HEK293T (cell line): ENCODE measurements around the gene RANBP3.
A peak's percentile ranks its signal among the peaks of the same experiment; 100 is the strongest.

ENCODE experiments used
- CTCF ChIA-PET: fragments of 350-600 bp; formaldehyde crosslinking; extraction: SDS; loops from one replicate; lab custom pipeline; 2021; ENCODE audit warnings: antibody characterized with exemption, inconsistent platforms; lab: Yijun Ruan, JAX
- POLR2A ChIA-PET: fragments of 350-600 bp; formaldehyde crosslinking; extraction: SDS; loops from one replicate; lab custom pipeline; 2020; ENCODE audit warnings: antibody characterized with exemption, inconsistent platforms; lab: Yijun Ruan, JAX
- DNase-seq: peaks from one replicate; pipeline ENCODE4 v3.0.0; 2012; ENCODE audit warnings: mixed read lengths; ENCODE audit errors: extremely low spot score
- ARNT ChIP-seq: fragments of 450-650 bp; IDR thresholded peaks from 2 replicates; pipeline ENCODE4 v1.6.1; 2017; ENCODE audit warnings: mild to moderate bottlenecking
- BHLHE40 ChIP-seq: fragments of 450-650 bp; IDR thresholded peaks from 2 replicates; pipeline ENCODE4 v1.6.1; 2016; ENCODE audit warnings: mild to moderate bottlenecking, moderate library complexity, borderline replicate concordance
- CTBP1 ChIP-seq: fragments of 450-650 bp; IDR thresholded peaks from 2 replicates; pipeline ENCODE4 v1.6.1; 2016; ENCODE audit warnings: borderline replicate concordance
- ELF4 ChIP-seq: fragments of 450-650 bp; IDR thresholded peaks from 2 replicates; pipeline ENCODE4 v1.6.1; 2017; ENCODE audit warnings: antibody characterized with exemption
- FOXA1 ChIP-seq: fragments of 450-650 bp; IDR thresholded peaks from 2 replicates; pipeline ENCODE4 v1.6.1; 2016; ENCODE audit warnings: mild to moderate bottlenecking
- FOXK2 ChIP-seq: fragments of 450-650 bp; IDR thresholded peaks from 2 replicates; pipeline ENCODE4 v1.6.1; 2016; ENCODE audit warnings: mild to moderate bottlenecking
- FOXM1 ChIP-seq: fragments of 450-650 bp; IDR thresholded peaks from 2 replicates; pipeline ENCODE4 v1.6.1; 2017; ENCODE audit warnings: mild to moderate bottlenecking, borderline replicate concordance
- HDGF ChIP-seq: fragments of 450-650 bp; IDR thresholded peaks from 2 replicates; pipeline ENCODE4 v1.6.1; 2017; ENCODE audit warnings: antibody characterized with exemption, borderline replicate concordance
- L3MBTL2 ChIP-seq: fragments of 450-650 bp; conservative IDR thresholded peaks from 2 replicates; pipeline ENCODE4 v1.6.1; 2016; ENCODE audit warnings: mild to moderate bottlenecking
- LEF1 ChIP-seq: fragments of 450-650 bp; IDR thresholded peaks from 2 replicates; pipeline ENCODE4 v1.6.1; 2017; ENCODE audit warnings: mild to moderate bottlenecking, borderline replicate concordance
- NFRKB ChIP-seq: fragments of 450-650 bp; IDR thresholded peaks from 2 replicates; pipeline ENCODE4 v1.6.1; 2016; ENCODE audit warnings: mild to moderate bottlenecking, moderate library complexity
- SP1 ChIP-seq: fragments of 450-650 bp; IDR thresholded peaks from 2 replicates; pipeline ENCODE4 v1.6.1; 2017
- SUZ12 ChIP-seq: fragments of 450-650 bp; IDR thresholded peaks from 2 replicates; pipeline ENCODE4 v1.6.1; 2016; ENCODE audit warnings: mild to moderate bottlenecking
- TARDBP ChIP-seq: fragments of 450-650 bp; IDR thresholded peaks from 2 replicates; pipeline ENCODE4 v1.6.1; 2016
- ZNF384 ChIP-seq: fragments of 450-650 bp; IDR thresholded peaks from 2 replicates; pipeline ENCODE4 v1.6.1; 2016
- TF ChIP-seq, protein P1 (sequence below): fragments of 450-650 bp; IDR thresholded peaks from 2 replicates; pipeline ENCODE4 v1.6.1; 2016

Gene RANBP3

DNA sequence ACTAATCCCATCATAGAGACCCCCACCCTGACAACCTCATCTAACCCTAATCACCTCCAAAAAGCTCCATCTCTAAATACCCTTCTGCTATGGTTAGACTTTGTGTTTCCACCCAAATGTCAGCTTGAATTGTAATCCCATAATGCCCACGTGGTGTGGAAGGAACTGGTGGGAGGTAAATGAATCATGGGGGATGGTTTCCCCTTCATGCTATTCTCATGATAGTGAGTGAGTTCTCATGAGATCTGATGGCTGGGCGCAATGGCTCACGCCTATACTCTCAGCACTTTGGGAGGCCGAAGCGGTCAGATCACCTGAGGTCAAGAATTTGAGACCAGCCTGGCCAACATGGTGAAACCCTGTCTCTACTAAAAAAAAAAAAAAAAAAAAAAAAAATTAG is 70.7 kb downstream of the RANBP3 start:
- TF ChIP-seq SUZ12 (no peak), BHLHE40 (no peak), CTBP1 (no peak), SP1 (no peak), ZNF384 (no peak), LEF1 (no peak), L3MBTL2 (no peak), FOXM1 (no peak), HDGF (no peak), TARDBP (no peak)
- TF ChIP-seq, protein P1, sequence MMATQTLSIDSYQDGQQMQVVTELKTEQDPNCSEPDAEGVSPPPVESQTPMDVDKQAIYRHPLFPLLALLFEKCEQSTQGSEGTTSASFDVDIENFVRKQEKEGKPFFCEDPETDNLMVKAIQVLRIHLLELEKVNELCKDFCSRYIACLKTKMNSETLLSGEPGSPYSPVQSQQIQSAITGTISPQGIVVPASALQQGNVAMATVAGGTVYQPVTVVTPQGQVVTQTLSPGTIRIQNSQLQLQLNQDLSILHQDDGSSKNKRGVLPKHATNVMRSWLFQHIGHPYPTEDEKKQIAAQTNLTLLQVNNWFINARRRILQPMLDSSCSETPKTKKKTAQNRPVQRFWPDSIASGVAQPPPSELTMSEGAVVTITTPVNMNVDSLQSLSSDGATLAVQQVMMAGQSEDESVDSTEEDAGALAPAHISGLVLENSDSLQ: no peak
- ChIA-PET CTCF (no interaction called here), POLR2A (no interaction called here)
- no peak for DNase-seq

GRCh38 chr19:5905114-5905778 is 72.7 kb downstream of the RANBP3 start:
- DNase-seq: no peak
- CTCF ChIA-PET: interaction anchor here (0.7 kb wide), 1 partner anchor 158 kb away, joined by 3 read pairs; no protein-coding TSS in a partner anchor
- POLR2A ChIA-PET: interaction anchor here (1.2 kb wide), 1 partner anchor 15 kb away, joined by 3 read pairs; no protein-coding TSS in a partner anchor
- TF ChIP-seq NFRKB (no peak), FOXM1 (no peak), ELF4 (no peak), ZNF384 (no peak)

- DNase-seq: peak; percentile 96
- ChIA-PET POLR2A (interaction anchor here (0.6 to 2.9 kb wide), 17 partner anchors 14 to 218 kb away, joined by 3 to 32 read pairs (median 4); partner anchors contain the start of genes CATSPERD, DUS3L, LONP1 and NRTN), CTCF (interaction anchor here (0.6 to 1.8 kb wide), 4 partner anchors 13 to 118 kb away, joined by 3 to 8 read pairs (median 4); no protein-coding TSS in a partner anchor)
- no peak for TF ChIP-seq ELF4
- TF ChIP-seq, protein P1: peak; percentile 80
These were observed 73.4 kb downstream of the RANBP3 start, which contains the start of gene VMAC for GRCh38 chr19:5904352-5905113. TSS of gene VMAC (plus strand) at chr19:5904872. CDS start at chr19:5904891, 19 bp downstream.

GRCh38 chr19:5903624-5904351 is 74.2 kb downstream of the RANBP3 start, which contains the start of gene NDUFA11:
TSS of gene NDUFA11 (minus strand) at chr19:5903790. CDS start at chr19:5903708, 82 bp downstream.
- TF ChIP-seq CTBP1: no peak
- no peak for TF ChIP-seq SUZ12
- peak; percentile 43; the same call in 1 of the 2 replicates for TF ChIP-seq ELF4
- TF ChIP-seq L3MBTL2: peak; percentile 95
- TF ChIP-seq, protein P1: no peak
- no peak for TF ChIP-seq FOXM1
- TF ChIP-seq FOXK2: no peak
- TF ChIP-seq FOXA1: no peak
- TF ChIP-seq SP1: peak; percentile 48; the same call in 1 of the 2 replicates
- TF ChIP-seq LEF1: no peak
- no peak for TF ChIP-seq TARDBP
- 0 out of 2 replicates have a peak, but pooled peaks have one; percentile 25 for TF ChIP-seq HDGF
- TF ChIP-seq ZNF384: no peak; the same call in 1 of the 2 replicates
- TF ChIP-seq NFRKB: no peak
- no peak for TF ChIP-seq ARNT
- TF ChIP-seq BHLHE40: no peak
- POLR2A ChIA-PET: interaction anchor here (0.6 to 2.9 kb wide), 19 partner anchors 11 to 217 kb away, joined by 3 to 32 read pairs (median 4); partner anchors contain the start of genes CAPS, CATSPERD, DUS3L and LONP1
- CTCF ChIA-PET: interaction anchor here (0.6 to 1.8 kb wide), 5 partner anchors 12 to 127 kb away, joined by 3 to 8 read pairs (median 3); no protein-coding TSS in a partner anchor
- peak; percentile 92 for DNase-seq

DNA sequence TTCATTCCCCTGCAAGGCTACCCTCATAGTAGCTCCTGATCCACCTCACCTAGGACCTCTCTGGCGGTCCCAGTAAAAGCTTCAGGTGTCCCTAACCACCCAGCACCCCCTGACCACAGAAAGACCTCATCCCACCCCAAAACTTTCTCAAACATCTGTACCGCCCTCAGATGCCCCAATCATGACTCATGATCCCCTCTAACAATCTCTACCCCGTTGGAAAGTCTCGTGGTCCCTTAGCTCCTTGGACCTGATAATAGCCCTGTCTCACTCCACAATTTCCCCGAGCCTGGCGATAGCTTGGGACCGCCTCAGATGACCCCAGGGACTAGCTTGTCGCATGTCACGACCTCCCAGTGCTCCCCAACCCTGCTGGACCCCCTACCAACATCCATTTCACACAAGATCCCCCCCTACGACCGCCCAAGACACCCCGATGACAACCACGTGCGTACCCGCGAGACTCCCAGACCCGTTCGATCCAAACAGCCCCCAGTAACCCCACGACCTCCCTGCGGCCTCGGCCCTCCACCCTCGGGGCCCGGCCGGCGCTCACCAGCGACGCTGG is 74.8 kb downstream of the RANBP3 start:
- DNase-seq: no peak
- CTCF ChIA-PET: interaction anchor here (1.8 to 2.0 kb wide), 2 partner anchors 99 to 119 kb away, joined by 5 to 9 read pairs; no protein-coding TSS in a partner anchor
- TF ChIP-seq BHLHE40 (no peak), FOXM1 (no peak), HDGF (no peak), SUZ12 (no peak), L3MBTL2 (no peak), NFRKB (no peak), ARNT (no peak), SP1 (no peak), LEF1 (no peak), ELF4 (no peak), CTBP1 (no peak), TARDBP (no peak), FOXK2 (no peak), FOXA1 (no peak), ZNF384 (no peak; the same call in 1 of the 2 replicates)
- TF ChIP-seq, protein P1: no peak
- POLR2A ChIA-PET: interaction anchor here (0.9 to 2.9 kb wide), 15 partner anchors 10 to 185 kb away, joined by 3 to 32 read pairs (median 5); partner anchors contain the start of genes CAPS, DUS3L and NRTN
